HG03354 (cell line): ENCODE data around the gene CEP72.
"Not testable (repeated sequence)": the region's sequence is repeated elsewhere in the genome, so short reads cannot be mapped to it uniquely, and the experiment has no call there.

Experiments used
- ATAC-seq: cut with Tn5 transposase; IDR thresholded peaks from one replicate; pipeline ENCODE4 v1.9.1; 2021; ENCODE audit warnings: mild to moderate bottlenecking; ENCODE audit not compliant: unreplicated experiment, poor library complexity, severe bottlenecking

The CEP72 gene

DNA sequence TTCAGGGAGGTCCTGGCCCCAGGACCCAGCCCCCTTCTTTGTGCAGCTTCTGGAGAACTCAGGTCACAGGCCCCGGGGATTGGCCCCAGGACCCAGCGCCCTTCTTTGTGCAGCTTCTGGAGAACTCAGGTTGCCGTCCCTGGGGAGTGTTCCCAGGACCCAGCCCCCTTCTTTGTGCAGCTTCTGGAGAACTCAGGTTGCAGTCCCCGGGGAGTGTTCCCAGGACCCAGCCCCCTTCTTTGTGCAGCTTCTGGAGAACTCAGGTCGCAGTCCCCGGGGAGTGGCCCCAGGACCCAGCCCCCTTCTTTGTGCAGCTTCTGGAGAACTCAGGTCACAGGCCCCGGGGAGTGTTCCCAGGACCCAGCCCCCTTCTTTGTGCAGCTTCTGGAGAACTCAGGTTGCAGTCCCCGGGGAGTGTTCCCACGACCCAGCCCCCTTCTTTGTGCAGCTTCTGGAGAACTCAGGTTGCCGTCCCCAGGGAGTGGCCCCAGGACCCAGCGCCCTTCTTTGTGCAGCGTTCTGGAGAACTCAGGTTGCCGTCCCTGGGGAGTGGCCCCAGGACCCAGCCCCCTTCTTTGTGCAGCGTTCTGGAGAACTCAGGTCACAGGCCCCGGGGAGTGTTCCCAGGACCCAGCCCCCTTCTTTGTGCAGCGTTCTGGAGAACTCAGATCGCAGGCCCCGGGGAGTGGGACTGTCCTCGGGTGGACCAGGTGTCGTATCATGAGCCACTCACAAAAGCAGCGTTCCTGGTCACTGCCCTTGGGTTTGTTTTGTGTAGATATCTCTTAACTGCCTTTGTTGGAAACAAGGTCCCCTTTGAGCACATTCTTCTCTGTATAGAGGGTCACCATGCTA, 16.4 kb downstream of the CEP72 start:
- not testable (repeated sequence) for ATAC-seq

DNA sequence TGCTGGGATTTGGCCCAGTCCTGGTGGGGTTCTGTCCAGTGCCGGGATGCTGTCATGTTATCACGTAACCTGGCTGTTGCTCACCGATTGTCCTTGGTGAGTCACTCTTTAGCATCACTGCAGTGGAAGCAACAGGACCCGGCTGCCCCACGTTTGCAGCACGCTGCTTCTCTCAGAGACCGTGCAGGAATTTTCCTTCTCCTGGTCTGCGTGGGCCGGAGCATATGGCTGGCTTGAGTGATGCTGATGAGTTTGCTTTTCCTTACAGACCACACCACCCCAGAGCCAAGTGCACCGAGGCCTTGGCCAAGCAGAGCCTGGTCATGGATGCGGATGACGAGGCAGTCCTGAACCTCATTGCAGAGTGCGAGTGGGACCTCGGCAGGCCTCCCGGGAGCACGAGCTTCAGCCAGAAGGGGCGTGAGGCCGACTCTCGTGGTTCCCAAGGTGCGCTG, 21.4 kb downstream of the CEP72 start:
- ATAC-seq: no peak

DNA sequence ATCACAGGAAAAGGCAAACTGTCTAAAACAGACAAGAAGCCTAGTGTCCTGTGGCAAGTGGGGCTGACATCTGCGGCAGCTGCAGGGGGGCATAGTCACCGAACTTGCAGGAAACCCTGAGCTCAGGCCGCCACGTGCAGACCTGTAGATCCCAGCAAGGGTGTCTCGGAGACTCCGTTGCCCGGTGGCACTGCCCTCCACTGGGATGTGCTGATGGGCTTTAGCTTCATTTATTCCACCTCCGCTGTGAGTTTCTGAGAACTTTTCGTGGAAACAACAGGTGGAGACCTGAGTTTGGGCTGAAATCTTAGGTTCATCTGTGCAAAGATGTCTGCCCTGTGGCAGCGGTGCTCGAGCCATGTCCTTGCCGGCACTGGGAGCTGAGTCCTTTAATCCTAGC, 22.1 kb downstream of the CEP72 start:
- ATAC-seq: no peak

DNA sequence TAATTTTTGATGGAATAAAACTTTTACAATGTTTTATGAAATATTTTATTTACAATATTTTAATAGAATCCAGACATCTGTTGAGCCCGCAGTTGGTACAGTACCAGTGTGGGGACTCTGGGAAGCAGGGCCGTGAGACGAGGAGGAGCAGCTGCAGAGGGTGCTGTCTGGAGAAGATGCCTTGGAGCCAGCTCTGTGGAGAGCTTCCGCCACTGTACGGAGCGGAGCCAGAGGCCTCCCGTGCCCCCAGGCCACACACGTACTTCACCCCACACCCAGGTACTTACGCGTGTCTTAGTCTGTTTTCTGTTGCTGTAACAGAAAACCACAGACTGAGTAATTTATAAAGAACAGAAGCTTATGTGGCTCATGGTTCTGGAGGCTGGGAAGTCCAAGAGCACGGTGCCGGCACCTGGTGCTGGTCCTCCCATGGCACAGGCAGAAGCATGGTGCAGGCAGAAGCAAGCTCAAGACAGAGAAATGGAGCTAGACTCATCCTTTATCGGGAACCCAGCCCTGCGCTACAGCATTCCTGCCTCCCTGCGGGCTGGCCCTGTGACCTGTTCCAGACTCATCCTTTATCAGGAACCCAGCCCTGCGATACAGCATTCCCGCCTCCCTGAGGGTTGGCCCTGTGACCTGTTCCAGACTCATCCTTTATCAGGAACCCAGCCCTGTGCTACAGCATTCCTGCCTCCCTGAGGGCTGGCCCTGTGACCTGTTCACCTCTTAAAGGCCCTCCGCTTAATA, 23.3 kb downstream of the CEP72 start:
- ATAC-seq: no peak

DNA sequence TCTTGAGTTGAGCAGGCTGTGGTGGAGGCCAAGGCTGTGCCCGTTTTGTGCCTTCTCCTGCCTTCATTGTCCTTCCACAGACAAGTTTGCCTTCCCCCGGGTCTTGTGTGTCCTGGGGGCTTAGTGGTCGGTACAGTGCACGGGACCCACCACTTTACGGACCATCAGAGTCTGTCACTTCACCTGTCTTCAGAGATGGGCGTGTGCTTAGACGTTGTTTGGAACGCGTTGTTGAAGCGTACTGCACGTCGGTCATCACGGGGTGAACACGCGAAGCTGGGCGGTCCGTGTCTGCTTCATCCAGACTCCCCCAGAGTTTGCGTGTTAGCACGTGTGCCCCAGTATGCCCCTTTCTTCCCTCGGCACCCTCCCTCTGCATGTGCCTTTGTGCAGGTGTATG, 24.8 kb downstream of the CEP72 start:
- no peak for ATAC-seq

DNA sequence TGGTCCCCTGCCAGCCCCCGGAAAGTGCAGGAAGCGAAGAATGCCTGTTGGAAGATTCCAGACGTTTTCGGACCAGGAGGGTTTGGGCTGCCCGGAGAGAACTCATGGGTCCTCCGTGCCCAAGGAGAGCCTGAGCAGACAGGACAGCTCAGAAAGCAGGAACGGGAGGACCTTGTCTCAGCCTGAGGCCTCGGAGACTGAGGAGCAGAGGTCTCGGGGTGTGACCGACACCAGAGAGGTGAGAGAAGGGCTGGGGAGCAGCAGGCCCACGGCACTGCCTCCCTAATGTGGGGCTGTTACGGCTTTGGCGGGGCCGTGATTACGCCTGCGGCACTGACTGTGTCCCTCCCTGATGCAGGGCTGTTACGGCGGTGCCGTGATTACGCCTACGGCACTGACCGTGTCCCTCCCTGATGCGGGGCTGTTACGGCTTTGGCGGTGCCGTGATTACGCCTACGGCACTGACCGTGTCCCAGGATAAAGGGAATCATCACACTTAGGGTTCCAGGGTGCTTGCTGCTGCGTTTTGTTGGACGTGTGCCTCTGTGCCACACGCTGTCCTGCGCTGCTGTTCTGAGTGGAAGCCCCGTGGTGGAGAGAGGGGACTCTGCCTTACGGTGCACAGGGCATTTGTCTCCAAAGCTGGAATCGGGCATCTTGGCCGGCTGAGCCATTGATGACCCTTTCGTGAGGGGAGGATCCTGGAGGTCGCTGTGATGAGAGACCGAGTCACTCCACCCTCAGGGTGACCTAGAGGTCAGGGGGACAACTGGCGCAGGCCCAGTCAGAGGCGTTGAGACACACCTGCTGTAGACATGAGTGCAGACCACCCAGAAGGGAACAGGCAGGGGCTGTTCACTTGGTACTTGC, 25.7 kb downstream of the CEP72 start:
- ATAC-seq: no peak

DNA sequence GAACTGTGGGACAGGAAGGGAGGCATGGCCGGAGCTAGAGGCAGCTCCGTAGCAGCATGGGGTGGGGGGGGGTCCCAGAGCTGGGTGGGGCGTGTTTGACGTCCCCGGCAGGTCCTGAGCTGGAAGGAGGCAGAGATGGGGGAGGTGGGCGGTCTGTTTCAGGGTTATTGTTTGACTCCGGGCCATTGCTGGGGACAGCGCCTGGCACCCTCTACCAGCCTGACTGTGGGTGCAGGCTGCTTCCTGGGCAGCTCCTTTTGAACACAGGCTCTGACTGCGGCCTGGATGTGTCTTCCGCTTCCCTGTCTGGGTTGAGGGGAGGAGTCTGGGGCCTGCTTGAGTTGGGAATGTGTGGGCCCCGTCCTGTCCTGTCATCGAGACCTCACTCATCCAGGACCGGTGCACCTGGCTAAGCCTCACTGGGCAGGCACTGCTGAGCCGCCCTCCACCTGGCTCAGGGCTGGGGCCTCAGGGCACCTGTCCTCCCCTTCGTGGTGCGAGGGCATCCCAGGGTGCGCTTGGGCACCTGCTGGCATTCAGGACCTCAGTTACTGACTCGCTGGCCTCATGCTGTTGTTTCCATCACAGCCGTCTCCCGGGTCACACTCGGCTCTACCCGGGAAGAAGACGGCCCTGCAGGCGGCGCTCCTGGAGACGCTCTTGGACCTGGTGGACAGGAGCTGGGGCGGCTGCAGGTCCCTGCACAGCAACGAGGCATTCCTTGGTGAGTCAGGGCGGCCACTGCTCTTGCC, 26.5 kb downstream of the CEP72 start:
- no peak for ATAC-seq

DNA sequence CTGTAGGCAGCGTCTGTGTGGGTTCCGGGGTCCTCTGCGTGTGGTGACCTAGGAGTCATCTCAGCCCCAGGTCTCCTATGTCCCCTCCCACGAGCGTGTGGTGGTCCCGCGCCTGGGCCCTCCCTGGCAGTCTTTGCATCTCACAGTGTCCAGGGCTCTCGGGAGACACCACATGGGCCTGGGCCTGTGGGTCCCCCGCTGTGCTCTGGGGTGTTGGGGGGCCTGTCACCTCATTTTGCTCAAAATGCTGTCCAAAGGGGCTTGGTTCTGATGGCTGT, 27.1 kb downstream of the CEP72 start:
- ATAC-seq: no peak

DNA sequence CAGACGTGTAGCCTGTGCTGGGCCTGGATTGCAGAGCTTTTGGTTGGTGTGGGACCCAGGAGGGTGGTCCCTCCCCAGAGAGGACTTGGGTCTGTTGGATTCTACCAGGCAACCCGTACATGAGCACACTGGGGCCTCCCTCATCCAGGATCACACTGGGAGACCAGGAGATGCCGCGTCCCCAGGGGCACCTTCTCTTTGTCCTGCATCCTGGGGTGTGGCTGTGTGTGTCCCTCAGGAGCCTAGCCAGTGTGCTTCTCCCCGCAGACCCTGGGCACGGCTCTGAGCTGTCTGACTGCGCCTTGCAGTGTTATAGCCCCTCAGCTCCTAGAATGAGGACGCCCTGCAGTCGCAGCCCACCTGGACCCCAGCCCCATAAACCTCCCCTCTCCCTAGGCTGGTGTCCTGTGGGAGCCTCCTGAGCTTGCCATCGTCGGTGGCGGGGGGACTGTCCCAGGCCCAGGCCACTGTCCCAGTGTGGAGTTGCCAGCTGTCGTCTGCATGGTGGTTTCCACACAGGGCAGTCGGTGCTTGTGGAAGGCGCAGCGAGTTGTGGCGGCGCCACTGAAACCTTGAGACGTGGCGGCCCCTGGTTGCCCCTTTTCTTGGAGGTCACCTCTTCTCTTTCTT, 27.6 kb downstream of the CEP72 start:
- no peak for ATAC-seq

DNA sequence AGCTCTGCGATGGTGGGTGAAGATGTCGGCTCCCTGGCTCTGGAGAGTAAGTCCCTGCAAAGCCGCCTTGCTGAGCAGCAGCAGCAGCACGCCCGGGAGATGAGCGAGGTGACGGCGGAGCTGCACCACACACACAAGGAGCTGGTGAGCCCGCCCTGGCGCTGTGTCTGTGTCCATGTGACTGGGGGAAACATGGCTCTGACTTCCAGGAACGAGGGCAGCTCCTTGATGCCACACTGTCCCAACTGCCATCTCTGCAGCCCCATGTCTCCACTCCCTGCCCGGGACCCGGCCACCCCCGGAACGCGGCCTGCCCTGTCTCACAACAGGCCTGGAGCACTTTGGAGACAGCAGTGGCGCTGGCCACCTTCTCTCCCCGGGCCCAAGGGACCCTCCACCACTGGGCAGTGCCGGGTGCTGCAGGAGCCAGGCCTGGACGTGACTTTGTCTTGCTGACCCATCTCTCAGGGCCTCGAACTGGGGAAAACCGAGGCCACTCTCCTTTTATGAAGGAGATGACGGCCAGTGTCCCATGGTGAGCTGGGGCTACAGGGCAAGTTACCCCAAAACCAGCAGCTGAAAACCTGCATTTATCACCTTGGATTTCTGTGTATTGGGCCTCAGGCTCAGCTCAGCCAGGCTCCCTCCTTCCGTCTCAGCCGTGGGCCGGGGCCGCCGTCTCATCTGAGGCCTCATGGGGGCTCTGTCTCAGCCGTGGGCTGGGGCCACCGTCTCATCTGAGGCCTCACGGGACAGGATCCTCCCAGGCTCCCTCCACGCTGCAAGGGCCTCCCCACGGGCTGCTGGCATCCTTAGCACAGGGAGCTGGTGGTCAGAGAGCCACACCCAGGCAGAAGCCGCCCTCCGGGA, 28.6 kb downstream of the CEP72 start:
- no peak for ATAC-seq

DNA sequence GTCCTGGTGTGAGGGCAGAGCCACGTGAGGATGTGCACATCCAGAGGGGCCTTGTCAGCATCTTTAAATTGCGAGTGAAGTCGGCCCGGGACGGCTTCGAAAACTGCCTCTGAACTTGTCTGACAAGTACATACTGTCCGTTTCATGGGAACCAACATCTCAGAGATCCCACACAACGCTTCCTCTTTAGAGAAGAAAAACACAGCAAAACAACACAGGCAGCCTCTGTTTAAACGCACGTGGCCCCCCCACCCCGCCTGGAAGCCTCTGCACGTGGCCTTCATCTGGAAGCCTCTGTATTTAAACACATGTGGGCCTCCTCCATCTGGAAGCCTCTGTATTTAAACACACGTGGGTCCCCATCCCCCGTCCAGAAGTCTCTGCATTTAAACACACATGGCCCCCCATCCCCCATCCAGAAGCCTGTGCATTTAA, 29.2 kb downstream of the CEP72 start:
- no peak for ATAC-seq

DNA sequence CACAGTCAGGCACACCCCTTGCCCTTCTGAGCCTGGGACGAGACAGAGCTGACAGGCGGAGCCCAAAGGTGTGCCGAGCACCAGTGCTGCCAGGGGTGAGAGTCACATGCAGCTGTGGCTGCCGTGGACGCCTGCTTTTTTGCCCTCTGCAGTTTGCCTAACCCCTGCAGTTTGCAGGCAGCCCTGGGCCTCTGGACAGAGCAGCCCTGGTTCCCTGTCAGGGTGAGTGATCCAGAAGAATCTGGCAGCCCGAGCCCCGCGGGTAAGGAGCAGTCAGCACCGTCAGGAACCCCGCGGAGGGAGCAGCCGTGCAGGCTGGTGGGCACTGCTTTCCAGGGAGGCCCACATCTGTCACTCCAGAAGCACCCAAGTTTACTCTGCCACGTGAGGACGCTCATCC, 30.3 kb downstream of the CEP72 start:
- no peak for ATAC-seq

DNA sequence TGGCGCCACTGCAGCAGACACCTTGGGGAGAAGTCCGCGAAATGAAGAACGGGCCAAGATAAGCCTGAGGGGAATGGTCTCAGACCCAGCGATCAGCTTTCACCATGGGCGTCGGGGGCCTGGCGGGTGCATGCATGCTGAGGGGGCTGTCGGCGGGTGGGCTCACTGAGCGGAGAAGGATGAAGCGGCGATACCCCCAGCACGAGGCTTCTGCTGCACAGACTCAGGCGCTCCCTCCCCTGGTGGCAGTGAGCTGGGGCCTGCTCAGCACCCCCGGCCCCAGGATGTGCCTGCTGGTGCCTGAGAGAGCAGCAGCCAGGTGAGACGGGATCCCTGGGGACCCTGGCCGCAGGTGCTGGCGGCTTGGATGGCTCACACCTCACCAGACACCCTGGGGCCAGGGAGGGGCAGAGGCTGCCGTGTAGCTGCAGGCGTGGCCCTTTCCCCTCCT, 31.2 kb downstream of the CEP72 start:
- ATAC-seq: peak; percentile 54

DNA sequence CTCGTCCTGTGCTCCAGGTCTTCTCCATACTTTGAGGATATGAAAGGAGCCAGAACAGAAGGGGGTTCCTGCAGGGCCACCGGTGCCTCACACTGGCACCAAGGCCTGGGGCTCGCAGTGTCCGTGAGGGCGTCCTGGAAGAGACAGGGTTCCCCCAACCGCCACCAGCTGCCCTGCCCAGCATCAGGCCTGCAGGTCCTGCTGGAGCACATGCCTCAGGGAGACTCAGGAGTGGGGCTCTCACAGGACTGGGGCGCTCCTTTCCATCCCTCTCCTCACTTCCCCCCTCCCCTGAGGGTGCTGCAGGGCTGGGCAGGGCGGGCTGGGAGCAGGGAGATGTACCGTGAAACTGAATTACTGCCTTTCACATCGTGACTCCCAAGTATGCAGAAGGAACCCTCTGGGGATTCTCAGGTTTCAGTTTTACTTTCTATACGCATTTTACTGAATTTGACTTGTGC, 31.7 kb downstream of the CEP72 start:
- peak; percentile 65 for ATAC-seq

DNA sequence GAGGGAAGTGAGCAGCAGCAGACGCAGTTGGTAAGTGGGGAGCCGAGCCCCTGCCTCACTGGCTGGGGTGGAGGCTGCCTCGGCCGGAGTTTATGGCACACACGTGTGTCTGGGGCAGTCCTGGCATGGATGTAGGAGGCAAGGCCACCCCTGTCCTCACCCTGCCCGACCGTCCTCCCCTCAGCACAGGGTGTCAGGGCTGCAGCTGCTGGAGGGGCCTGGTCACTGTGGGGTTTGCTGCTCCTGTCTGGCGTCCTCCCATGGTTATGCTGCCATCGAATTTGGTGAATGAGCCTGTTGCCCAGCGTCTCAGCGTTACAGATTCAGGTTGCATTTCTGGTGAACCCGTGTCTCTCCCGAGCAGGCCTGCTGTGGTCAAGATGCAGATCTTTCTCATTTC, 32.4 kb downstream of the CEP72 start:
- ATAC-seq: no peak

DNA sequence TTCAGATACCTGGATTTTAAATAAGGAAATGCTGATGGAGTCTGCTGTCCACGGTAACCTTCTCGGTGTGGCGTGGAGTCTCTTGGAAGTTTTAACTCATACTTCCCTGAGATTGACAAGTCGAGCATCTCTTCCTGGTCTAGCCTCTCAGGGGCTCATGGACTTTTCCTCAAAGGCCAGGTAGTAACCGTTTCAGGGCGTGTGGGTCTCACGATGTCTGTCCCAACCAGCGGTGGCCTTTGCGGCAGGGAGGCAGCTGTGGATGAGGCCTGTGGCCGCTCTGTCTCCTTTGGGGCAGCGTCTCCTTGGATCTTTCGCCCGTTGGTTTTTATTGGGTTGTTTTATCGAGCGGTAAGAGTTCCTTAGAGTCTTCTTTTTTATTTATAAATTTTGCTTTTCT, 32.8 kb downstream of the CEP72 start:
- ATAC-seq: no peak

DNA sequence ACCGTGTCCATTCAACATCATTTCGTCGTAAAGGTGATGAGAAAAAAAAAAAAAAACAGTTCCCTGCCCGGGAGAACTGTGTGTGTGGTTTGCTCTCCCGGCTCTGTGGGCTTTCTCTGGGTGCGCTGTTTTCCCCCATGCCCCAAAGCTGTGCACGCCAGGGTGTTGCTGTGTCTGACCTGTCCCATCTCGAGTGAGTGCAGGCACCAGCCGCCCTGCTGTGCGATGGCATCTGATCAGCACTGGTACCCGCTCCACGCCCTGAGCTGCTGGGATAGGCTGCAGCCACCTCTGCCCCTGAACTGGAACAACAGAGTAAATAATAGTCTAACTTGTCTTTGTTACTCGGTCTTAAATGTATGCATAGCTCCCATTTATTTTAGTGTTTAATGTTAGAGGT, 33.3 kb downstream of the CEP72 start:
- no peak for ATAC-seq
